GM12872 (cell line): Measurements from ENCODE around the gene UACA.

Experiments
- TF ChIP-seq, protein P1 (sequence below): IDR thresholded peaks from 3 replicates; pipeline ENCODE4 v1.5.1; 2011; ENCODE audit warnings: low read depth, mild to moderate bottlenecking, low read length, moderate library complexity; ENCODE audit not compliant: insufficient read depth

UACA gene

DNA sequence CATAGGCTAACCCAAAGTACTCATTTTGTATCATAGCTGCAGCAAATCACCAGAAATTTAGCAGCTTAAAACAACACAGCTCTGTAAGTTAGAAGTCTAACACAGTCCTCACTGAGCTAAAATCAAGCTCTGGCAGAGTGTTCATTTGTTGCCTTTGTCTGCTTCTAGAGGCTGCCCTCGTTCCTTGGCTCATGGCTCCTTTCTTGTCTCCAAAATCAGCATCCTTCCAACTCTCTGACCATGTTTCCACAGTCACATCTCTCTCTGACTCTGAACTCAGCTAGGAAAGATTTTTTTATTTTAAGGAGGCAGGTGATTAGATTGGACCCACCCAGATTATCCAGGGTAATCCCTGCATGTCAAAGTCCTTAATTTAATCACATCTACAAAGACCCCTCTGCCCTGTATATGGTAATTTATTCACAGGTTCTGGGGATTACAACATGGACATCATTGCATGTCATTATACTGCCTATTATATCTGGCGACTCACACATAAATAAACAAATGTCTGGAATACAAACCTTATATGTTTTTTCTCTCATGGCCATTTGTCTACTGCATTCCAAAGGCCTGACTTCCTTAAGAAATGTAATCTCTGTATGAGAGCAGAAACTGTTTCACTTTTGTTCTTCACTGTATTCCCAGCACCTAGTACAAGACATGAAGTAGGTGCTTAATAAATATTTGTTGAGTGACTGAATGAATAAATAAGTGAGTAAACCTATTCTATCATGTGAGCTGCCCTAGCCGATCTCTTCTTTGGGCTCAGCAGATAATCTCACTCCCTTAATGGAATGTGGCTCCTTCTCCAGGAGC is 15.1 kb upstream of the UACA start:
- TF ChIP-seq, protein P1, sequence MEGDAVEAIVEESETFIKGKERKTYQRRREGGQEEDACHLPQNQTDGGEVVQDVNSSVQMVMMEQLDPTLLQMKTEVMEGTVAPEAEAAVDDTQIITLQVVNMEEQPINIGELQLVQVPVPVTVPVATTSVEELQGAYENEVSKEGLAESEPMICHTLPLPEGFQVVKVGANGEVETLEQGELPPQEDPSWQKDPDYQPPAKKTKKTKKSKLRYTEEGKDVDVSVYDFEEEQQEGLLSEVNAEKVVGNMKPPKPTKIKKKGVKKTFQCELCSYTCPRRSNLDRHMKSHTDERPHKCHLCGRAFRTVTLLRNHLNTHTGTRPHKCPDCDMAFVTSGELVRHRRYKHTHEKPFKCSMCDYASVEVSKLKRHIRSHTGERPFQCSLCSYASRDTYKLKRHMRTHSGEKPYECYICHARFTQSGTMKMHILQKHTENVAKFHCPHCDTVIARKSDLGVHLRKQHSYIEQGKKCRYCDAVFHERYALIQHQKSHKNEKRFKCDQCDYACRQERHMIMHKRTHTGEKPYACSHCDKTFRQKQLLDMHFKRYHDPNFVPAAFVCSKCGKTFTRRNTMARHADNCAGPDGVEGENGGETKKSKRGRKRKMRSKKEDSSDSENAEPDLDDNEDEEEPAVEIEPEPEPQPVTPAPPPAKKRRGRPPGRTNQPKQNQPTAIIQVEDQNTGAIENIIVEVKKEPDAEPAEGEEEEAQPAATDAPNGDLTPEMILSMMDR, result no peak

DNA sequence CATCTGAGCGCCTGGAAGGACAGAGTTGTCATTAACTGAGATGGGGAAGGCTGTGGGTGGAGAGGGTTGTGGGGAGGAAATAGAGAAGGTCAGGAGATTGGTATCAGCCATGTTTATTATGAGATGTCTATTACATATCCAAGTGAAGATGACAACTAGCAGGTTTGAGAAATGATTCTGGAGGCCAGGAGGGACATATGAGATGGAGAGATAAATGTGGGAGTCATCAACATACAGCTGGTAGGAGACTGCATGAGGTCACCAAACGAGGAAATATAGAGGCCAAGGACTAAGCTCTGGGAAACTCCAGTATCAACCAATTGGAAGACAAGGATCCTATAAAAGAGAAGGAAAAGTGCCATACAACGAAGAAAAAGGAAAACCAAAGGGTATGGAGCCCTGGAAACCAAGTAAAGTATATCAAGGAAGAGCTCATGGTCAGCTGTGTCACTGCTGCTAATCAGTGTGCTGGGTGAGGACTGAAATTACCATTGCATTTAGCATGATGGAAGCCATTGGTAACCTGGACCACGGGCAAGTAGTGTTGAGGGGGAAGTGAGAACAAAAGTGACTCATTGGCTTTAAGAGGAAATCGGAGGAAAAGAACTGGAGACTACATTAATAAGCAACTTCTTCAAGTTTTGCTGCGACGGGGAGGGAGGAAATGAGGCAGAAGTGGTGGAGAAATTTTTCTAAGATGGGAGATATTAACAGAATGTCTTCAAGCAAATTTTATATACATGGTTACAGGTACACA is 14.0 kb upstream of the UACA start:
- TF ChIP-seq, protein P1, result no peak

DNA sequence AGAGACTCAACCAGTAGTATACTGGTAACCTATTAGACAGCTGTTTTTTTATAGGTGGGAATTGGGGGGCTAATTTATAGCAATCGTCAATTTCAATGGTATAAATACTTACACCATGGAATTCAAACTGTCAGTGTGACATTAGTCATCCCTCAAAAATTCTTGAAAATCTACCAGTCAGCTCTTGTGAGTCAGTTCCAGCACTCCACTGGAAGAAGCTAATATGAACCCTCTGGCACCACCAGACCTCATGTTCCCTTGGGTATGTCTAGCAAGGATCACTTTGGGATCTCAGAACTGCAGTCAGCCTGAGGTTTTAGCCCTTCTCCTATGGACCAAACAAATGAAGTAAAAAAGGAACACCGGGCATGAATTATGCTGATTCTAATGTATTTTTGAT is 11.8 kb upstream of the UACA start:
- TF ChIP-seq, protein P1, result no peak

DNA sequence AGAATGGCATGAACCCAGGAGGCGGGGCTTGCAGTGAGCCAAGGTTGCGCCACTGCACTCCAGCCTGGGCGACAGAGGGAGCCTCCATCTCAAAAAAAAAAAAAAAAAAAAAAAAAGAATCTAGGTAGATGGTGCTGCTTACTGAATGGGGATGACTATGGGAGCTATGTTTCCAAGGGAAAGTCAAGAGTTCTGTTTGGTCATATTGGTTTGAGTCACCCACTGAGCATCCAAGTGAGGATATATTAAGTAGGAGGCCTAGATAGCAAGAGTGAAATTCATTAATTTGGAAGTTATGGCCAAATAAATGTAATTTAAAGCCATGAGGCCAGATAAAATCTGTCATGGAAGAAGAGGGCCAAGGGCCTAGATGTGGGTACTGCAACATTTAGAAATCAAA is 9.0 kb upstream of the UACA start:
- TF ChIP-seq, protein P1, result no peak

DNA sequence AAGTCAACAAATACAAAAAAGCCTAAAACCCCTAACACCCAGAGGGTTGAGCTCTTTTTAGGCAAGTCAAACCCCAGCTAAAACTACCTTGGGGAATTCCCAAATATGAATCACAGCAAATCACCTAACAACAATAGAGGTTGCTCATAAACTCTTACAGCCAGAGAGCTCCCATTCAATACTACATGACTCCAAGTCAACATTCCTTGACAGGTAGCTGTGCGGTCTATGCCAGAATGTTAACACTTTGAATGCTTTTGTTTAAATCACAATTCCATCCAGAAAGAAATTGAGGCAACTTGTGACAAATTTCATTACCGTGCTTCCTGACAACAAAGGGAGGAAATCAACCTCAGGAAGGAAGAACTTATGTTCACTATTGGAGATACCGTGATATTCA is 7.5 kb upstream of the UACA start:
- TF ChIP-seq, protein P1, result no peak

DNA sequence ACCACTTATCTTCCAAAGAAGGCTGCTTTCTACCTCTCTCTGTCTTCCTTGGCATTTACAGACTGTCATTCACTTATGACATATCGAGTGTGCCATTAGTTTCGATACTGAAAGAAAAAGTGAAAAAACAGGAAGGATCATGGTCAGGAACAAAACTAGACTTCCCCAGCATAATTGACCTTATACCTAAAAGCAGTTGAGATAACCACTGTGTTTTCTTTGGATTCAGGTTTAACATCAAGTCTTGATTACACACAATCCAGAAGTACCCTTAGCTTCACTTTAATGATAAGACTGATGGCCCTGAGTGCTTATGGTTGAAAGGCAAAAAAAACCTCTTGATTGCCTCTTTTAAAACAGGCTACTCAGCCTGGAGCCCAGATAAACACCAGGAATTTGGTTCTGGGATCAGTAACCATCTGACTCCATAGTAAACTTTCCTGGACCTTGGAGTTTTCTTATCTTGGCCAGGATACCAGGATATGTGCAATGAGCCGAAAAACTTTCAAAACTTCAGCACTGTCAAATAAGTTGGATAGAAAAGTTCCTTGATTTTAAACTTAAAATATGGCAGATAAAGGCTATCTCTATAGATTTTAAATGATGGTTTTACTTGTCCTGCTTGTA is 5.0 kb upstream of the UACA start:
- TF ChIP-seq, protein P1, result no peak

DNA sequence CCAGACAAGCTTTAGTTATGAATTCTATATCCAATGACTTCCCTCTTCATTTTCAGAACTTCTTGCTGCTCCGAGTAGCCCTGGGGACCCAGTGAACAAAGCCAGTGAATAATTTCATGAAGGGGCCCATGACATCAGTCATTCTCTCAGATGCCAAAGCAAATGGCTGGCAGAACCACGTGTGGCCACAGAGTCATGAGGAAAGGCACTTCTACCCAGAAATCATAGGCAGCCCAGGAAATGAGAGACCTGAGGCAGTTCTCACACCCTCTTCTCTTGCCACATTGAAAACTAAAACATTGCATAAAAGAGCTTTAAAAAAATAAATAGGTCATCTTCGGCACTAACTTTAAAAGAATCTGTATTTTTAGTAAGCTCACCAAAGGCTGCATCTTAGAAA is 4.3 kb upstream of the UACA start:
- TF ChIP-seq, protein P1, result no peak
